NK-92 treated with Interleukin-12 subunit alpha and Interleukin-12 subunit beta, amount 100 ng/mL, for 24 hours (cell line): ENCODE results near the gene UBE2U.
A peak's percentile ranks its signal among the peaks of the same experiment; 100 is the strongest.
"Not testable (repeated sequence)": the region's sequence is repeated elsewhere in the genome, so short reads cannot be mapped to it uniquely, and the experiment has no call there.

Experiments
- DNase-seq: peaks from one replicate; lab custom pipeline; 2025; lab: John Stamatoyannopoulos, UW

Gene UBE2U

GRCh38 chr1:64241069-64241468 lies 37.6 kb downstream of the UBE2U start:
- no peak for DNase-seq

- DNase-seq, result no peak
Measured at GRCh38 chr1:64242895-64243756, 39.7 kb downstream of the UBE2U start.

GRCh38 chr1:64243757-64244080 lies 40.3 kb downstream of the UBE2U start:
- DNase-seq, result no peak

- no peak for DNase-seq
Measured at GRCh38 chr1:64245495-64245894, 42.1 kb downstream of the UBE2U start.

GRCh38 chr1:64246294-64246917 lies 43.0 kb downstream of the UBE2U start:
- no peak for DNase-seq

- no peak for DNase-seq
Measured at GRCh38 chr1:64248065-64248464, 44.6 kb downstream of the UBE2U start.

GRCh38 chr1:64250472-64250871 lies 47.0 kb downstream of the UBE2U start:
- DNase-seq, result not testable (repeated sequence)

GRCh38 chr1:64251971-64252370 lies 48.5 kb downstream of the UBE2U start:
- DNase-seq, result no peak

GRCh38 chr1:64257233-64257632 lies 53.8 kb downstream of the UBE2U start:
- DNase-seq, result not testable (repeated sequence)

GRCh38 chr1:64258444-64258843 lies 55.0 kb downstream of the UBE2U start:
- not testable (repeated sequence) for DNase-seq

- no peak for DNase-seq
Measured at GRCh38 chr1:64263335-64263734, 59.9 kb downstream of the UBE2U start.

GRCh38 chr1:64263856-64264255 lies 60.4 kb downstream of the UBE2U start:
- no peak for DNase-seq

GRCh38 chr1:64265141-64265540 lies 61.7 kb downstream of the UBE2U start:
- DNase-seq, result no peak

GRCh38 chr1:64266991-64267390 lies 63.6 kb downstream of the UBE2U start:
- DNase-seq, result no peak

GRCh38 chr1:64268653-64269557 lies 65.5 kb downstream of the UBE2U start:
- peak; percentile 32 for DNase-seq

- DNase-seq, result no peak
Measured at GRCh38 chr1:64269558-64269884, 66.1 kb downstream of the UBE2U start.

GRCh38 chr1:64280001-64280400 lies 76.6 kb downstream of the UBE2U start:
- no peak for DNase-seq

- DNase-seq, result no peak
Measured at GRCh38 chr1:64282351-64282750, 78.9 kb downstream of the UBE2U start.

- DNase-seq, result no peak
Measured at GRCh38 chr1:64287071-64287470, 83.6 kb downstream of the UBE2U start.

- no peak for DNase-seq
Measured at GRCh38 chr1:64290420-64290819, 87.0 kb downstream of the UBE2U start.

GRCh38 chr1:64291931-64292330 lies 88.5 kb downstream of the UBE2U start:
- DNase-seq, result no peak

GRCh38 chr1:64292399-64292798 lies 89.0 kb downstream of the UBE2U start:
- no peak for DNase-seq

- DNase-seq, result no peak
Measured at GRCh38 chr1:64293820-64294219, 90.4 kb downstream of the UBE2U start.
